Neural crest cell (in vitro differentiated cells): ENCODE data around the gene MAPK10. TPM values are rescaled to one million over a fixed set of nuclear protein-coding genes. Genes with fewer than 3 reads are reported as not detected.
"Not testable (repeated sequence)": the region's sequence is repeated elsewhere in the genome, so short reads cannot be mapped to it uniquely, and the experiment has no call there.

Experiments
- DNase-seq: peaks from one replicate; pipeline ENCODE4 v3.0.0; 2021; ENCODE audit warnings: low read depth, mixed read lengths, low spot score
- H3K27ac Mint-ChIP-seq: one replicate; pipeline ENCODE4 v1.8.0; 2021; ENCODE audit warnings: mild to moderate bottlenecking, mixed read lengths; ENCODE audit not compliant: unreplicated experiment
- H3K27me3 Mint-ChIP-seq: 2 replicates; pipeline ENCODE4 v1.8.0; 2021; ENCODE audit warnings: low read depth, mild to moderate bottlenecking, mixed read lengths
- H3K36me3 Mint-ChIP-seq: 2 replicates; pipeline ENCODE4 v1.8.0; 2021; ENCODE audit warnings: low read depth, mild to moderate bottlenecking, mixed read lengths
- H3K4me1 Mint-ChIP-seq: 2 replicates; pipeline ENCODE4 v1.8.0; 2021; ENCODE audit warnings: mixed read lengths
- H3K4me3 Mint-ChIP-seq: one replicate; pipeline ENCODE4 v1.8.0; 2021; ENCODE audit warnings: mild to moderate bottlenecking, mixed read lengths
- H3K9me3 Mint-ChIP-seq: 2 replicates; pipeline ENCODE4 v1.8.0; 2021; ENCODE audit warnings: mixed read lengths
- total RNA-seq: library from RNA; stranded (reverse); gene quantifications from 2 replicates; pipeline ENCODE4 v1.2.1, GENCODE V29; 2021
- TF ChIP-seq, protein P1 (sequence below): fragments of 200-600 bp; sonication (generic); conservative IDR thresholded peaks from 2 replicates; pipeline ENCODE4 v1.5.0; 2021; ENCODE audit warnings: antibody characterized with exemption, mild to moderate bottlenecking

Gene MAPK10
- total RNA-seq, 1 donor from 2014 or later = 62.2 TPM

DNA sequence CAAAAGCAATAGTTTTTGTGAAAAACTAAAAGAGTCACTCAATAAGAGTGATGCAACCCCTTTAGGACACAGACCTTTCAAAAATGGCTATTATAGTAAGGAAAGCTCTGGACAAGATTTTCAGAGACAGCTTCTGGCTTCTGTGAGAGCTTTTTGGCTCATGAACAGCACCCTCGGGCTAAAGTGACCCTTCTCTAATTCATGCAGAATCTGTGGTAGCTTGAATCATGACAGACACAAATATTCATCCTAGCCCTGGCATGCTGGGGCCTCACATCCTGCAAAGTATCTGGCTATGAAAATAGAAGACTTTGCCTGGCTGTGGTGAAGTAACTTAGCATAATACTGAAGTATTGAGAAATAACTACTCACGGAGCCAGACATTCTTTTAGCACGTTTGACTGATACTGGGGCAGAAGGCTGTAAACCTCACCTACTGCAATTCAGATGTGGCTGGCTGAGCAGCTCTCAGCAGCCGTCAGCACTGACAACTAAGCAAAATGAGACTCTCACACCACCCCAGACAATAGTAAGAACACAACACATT, 327.3 kb downstream of the MAPK10 start:
- Mint-ChIP-seq H3K36me3 (peaks cover 17% of the 10 kb centered on the region), H3K27ac (no peak overlapping the region), H3K27me3 (no peaks in the 10 kb centered on the region), H3K9me3 (no peaks in the 10 kb centered on the region), H3K4me3 (no peak overlapping the region), H3K4me1 (peaks cover 14% of the 10 kb centered on the region)
- DNase-seq = no peak
- TF ChIP-seq, protein P1, sequence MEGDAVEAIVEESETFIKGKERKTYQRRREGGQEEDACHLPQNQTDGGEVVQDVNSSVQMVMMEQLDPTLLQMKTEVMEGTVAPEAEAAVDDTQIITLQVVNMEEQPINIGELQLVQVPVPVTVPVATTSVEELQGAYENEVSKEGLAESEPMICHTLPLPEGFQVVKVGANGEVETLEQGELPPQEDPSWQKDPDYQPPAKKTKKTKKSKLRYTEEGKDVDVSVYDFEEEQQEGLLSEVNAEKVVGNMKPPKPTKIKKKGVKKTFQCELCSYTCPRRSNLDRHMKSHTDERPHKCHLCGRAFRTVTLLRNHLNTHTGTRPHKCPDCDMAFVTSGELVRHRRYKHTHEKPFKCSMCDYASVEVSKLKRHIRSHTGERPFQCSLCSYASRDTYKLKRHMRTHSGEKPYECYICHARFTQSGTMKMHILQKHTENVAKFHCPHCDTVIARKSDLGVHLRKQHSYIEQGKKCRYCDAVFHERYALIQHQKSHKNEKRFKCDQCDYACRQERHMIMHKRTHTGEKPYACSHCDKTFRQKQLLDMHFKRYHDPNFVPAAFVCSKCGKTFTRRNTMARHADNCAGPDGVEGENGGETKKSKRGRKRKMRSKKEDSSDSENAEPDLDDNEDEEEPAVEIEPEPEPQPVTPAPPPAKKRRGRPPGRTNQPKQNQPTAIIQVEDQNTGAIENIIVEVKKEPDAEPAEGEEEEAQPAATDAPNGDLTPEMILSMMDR = no peak

DNA sequence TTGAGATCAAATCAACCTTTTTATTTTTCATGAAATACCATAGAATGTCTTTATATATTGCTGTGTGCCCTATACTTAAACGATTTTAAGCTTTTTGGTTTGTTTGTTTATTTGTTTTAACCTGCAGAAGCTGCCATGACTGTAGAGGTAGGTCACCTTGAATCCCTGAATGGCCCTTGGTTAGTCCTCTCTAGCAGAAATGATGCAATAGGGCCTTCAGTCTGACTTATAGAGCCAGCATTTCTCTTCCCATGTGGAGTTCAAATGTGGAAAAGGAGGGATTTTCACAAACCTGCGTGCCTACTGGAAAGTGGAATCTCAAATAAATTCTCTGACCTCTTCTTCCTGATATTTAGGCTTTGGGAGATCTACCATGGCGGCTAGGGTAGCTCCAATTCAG, 327.9 kb downstream of the MAPK10 start:
- Mint-ChIP-seq H3K4me3 (no peak overlapping the region), H3K27ac (no peak overlapping the region), H3K9me3 (no peaks in the 10 kb centered on the region), H3K27me3 (no peaks in the 10 kb centered on the region), H3K4me1 (peaks cover 14% of the 10 kb centered on the region), H3K36me3 (peaks cover 18% of the 10 kb centered on the region)
- no peak for DNase-seq
- TF ChIP-seq, protein P1 = no peak

DNA sequence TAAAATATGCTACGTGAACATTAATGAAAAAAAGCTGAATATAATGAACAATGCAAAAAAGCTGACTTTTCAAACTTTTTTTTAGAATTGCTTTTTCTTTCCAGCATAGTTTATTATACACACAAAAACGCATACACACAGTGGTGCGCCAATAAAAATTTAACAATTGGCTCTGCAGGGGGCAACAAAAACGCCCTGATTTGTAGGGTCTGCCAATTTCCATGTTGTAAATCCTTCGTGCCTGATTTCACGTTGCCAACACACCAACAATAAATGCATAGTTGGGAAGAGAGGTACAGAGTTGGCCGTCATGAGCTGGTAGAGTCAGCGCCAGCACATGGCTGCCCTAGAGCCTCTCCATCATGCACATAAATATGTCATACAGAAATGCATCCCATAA, 333.1 kb downstream of the MAPK10 start:
- Mint-ChIP-seq H3K4me3 (no peak overlapping the region), H3K9me3 (no peaks in the 10 kb centered on the region), H3K4me1 (no peaks in the 10 kb centered on the region), H3K27ac (no peak overlapping the region), H3K27me3 (no peaks in the 10 kb centered on the region), H3K36me3 (peaks cover 21% of the 10 kb centered on the region)
- DNase-seq = no peak
- TF ChIP-seq, protein P1 = no peak

DNA sequence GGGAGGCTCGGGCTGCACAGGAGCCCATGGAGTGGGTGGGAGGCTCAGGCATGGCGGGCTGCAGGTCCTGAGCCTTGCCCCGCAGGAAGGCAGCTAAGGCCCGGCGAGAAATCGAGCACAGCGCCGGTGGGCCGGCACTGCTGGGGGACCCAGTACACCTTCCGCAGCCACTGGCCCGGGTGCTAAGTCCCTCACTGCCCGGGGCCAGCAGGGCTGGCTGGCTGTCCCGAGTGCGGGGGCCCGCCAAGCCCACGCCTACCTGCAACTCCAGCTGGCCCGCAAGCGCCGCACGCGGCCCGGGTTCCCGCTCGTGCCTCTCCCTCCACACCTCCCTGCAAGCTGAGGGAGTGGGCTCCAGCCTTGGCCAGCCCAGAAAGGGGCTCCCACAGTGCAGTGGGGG, 338.2 kb downstream of the MAPK10 start:
- H3K4me1 Mint-ChIP-seq, H3K27ac Mint-ChIP-seq, H3K9me3 Mint-ChIP-seq, H3K27me3 Mint-ChIP-seq, H3K4me3 Mint-ChIP-seq, DNase-seq: not testable (repeated sequence)
- H3K36me3 Mint-ChIP-seq = peaks cover 22% of the 10 kb centered on the region

DNA sequence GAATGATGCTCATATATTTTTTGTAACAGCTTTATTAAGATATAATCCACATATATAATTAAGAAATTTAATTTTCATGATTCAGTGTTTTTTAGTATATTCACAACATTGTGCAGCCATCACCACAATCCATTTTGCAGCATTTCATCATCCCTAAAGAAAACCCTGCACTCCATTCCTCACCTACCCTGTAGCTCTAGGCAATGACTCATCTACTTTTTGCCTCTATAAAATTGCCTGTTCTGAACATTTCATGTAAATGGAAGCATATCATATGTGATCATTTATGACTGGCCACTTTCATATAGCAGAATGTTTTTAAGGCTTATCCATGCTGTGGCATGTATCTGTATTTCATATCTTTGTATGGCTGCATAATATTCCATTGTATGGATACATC, 339.9 kb downstream of the MAPK10 start:
- H3K36me3 Mint-ChIP-seq = peaks cover 22% of the 10 kb centered on the region
- H3K4me3 Mint-ChIP-seq = no peak overlapping the region
- DNase-seq = no peak
- H3K4me1 Mint-ChIP-seq = no peaks in the 10 kb centered on the region
- H3K27ac Mint-ChIP-seq = no peak overlapping the region
- H3K9me3 Mint-ChIP-seq = no peaks in the 10 kb centered on the region
- TF ChIP-seq, protein P1 = no peak
- H3K27me3 Mint-ChIP-seq = no peaks in the 10 kb centered on the region

DNA sequence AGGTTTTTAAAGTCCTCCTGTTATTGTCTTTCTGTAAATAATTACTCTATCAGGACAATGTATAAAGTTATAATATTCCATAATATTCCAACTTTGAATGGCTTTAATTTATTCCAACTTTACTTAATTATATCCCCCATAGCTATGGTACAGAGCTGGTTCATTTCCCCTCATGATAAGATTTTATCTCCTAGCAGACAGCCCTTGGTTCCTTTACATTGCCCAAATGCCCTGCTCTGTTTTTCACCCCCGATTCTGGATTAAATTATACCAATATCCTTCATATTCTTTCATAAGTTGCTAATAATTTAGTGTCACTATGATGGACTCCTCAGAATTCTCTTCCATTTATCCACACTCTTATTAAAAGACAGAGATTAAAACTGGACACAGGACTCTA, 340.5 kb downstream of the MAPK10 start:
- Mint-ChIP-seq H3K36me3 (peaks cover 20% of the 10 kb centered on the region), H3K4me1 (no peaks in the 10 kb centered on the region), H3K27me3 (no peaks in the 10 kb centered on the region), H3K27ac (no peak overlapping the region), H3K4me3 (no peak overlapping the region), H3K9me3 (no peaks in the 10 kb centered on the region)
- DNase-seq = no peak
- TF ChIP-seq, protein P1 = no peak
